CD14-positive monocyte (primary cell): ENCODE measurements around the gene CITED1. TPM values are rescaled to one million over a fixed set of nuclear protein-coding genes. Genes with fewer than 3 reads are reported as not detected.

ENCODE experiments used
- DNase-seq, 3 donors: peaks; one replicate each; pipeline ENCODE4 v3.0.0-alpha.2; 2011 to 2022
- H2AFZ ChIP-seq: 2 replicates; pipeline ENCODE4 v1.6.0; 2012; ENCODE audit warnings: mild to moderate bottlenecking, low read depth, low read length, inconsistent platforms; ENCODE audit not compliant: insufficient read depth, poor library complexity, severe bottlenecking
- H3K27ac ChIP-seq, 2 donors: 1 replicate in 1 of 2; 2 replicates in 1 of 2; pipeline ENCODE4 v1.5.1; 2012 to 2013; ENCODE audit warnings: low read length in 2 of 2, control low read depth in 1 of 2, inconsistent platforms in 1 of 2, low read depth in 1 of 2, mild to moderate bottlenecking in 1 of 2
- H3K27me3 ChIP-seq, 2 donors: one replicate each; pipeline versions ENCODE4 v1.6.0 to v1.6.1; 2011 to 2013; ENCODE audit warnings: low read length in 2 of 2; ENCODE audit not compliant: control insufficient read depth in 2 of 2, insufficient read depth in 2 of 2
- H3K36me3 ChIP-seq, 2 donors: replicated peaks in 1 of 2; 1 replicate in 1 of 2; 2 replicates in 1 of 2; pipeline versions ENCODE4 v1.5.1 to v1.6.1; 2012 to 2013; ENCODE audit warnings: low read length in 2 of 2, control low read depth in 1 of 2, inconsistent platforms in 1 of 2, mild to moderate bottlenecking in 1 of 2; ENCODE audit not compliant: insufficient read depth in 2 of 2, control insufficient read depth in 1 of 2
- H3K4me1 ChIP-seq, 2 donors: 1 replicate in 1 of 2; 2 replicates in 1 of 2; pipeline versions ENCODE4 v1.5.1 to v1.6.1; 2012 to 2013; ENCODE audit warnings: low read length in 2 of 2, control low read depth in 1 of 2, inconsistent platforms in 1 of 2, mild to moderate bottlenecking in 1 of 2, moderate library complexity in 1 of 2; ENCODE audit not compliant: insufficient read depth in 2 of 2, control insufficient read depth in 1 of 2
- H3K4me2 ChIP-seq: replicated peaks from 2 replicates; pipeline ENCODE3; 2012; ENCODE audit warnings: low read length, moderate library complexity, mild to moderate bottlenecking; ENCODE audit not compliant: poor library complexity, severe bottlenecking; ENCODE audit errors: extremely low read depth
- H3K4me3 ChIP-seq, 3 experiments: fragments of 200-600 bp in 1 of 3; sonication (generic) in 1 of 3; replicated peaks in 1 of 3; 1 replicate in 2 of 3; 2 replicates in 1 of 3; pipeline ENCODE4 v1.5.1; 2011 to 2013; ENCODE audit warnings: low read length in 3 of 3, mild to moderate bottlenecking in 3 of 3, control low read depth in 2 of 3, low read depth in 2 of 3, inconsistent platforms in 1 of 3, moderate library complexity in 1 of 3
- H3K79me2 ChIP-seq: 2 replicates; pipeline ENCODE4 v1.6.0; 2012; ENCODE audit warnings: mild to moderate bottlenecking, control low read depth, inconsistent platforms, low read length, moderate library complexity; ENCODE audit not compliant: insufficient read depth
- H3K9ac ChIP-seq: 2 replicates; pipeline ENCODE4 v1.6.0; 2017; ENCODE audit warnings: low read length, mild to moderate bottlenecking; ENCODE audit not compliant: insufficient read depth, poor library complexity, severe bottlenecking
- H3K9me3 ChIP-seq, 2 donors: replicated peaks in 1 of 2; 1 replicate in 1 of 2; 2 replicates in 1 of 2; pipeline versions ENCODE4 v1.5.1 to v1.6.1; 2012 to 2013; ENCODE audit warnings: low read length in 2 of 2, control low read depth in 1 of 2; ENCODE audit not compliant: control insufficient read depth in 1 of 2, insufficient read depth in 1 of 2
- H4K20me1 ChIP-seq: 2 replicates; pipeline ENCODE4 v1.6.0; 2012; ENCODE audit warnings: mild to moderate bottlenecking, low read length, control low read depth, moderate library complexity; ENCODE audit not compliant: insufficient read depth
- H3K27ac Mint-ChIP-seq, 7 donors: one replicate each; pipeline ENCODE4 v1.8.0; 2020; ENCODE audit warnings: mild to moderate bottlenecking in 7 of 7, mixed read lengths in 7 of 7, moderate library complexity in 6 of 7, inconsistent platforms in 2 of 7
- H3K27me3 Mint-ChIP-seq, 3 donors: one replicate each; pipeline ENCODE4 v1.8.0; 2021 to 2022; ENCODE audit warnings: low read depth in 3 of 3, mild to moderate bottlenecking in 3 of 3, mixed read lengths in 3 of 3, moderate library complexity in 3 of 3, inconsistent platforms in 1 of 3
- H3K36me3 Mint-ChIP-seq, 2 donors: one replicate each; pipeline ENCODE4 v1.8.0; 2020; ENCODE audit warnings: mixed read lengths in 2 of 2, inconsistent platforms in 1 of 2, mild to moderate bottlenecking in 1 of 2
- H3K4me1 Mint-ChIP-seq: one replicate; pipeline ENCODE4 v1.8.0; 2020; ENCODE audit warnings: mild to moderate bottlenecking, mixed read lengths
- H3K4me3 Mint-ChIP-seq, 2 donors: one replicate each; pipeline ENCODE4 v1.8.0; 2020; ENCODE audit warnings: mild to moderate bottlenecking in 2 of 2, mixed read lengths in 2 of 2, moderate library complexity in 1 of 2
- H3K9me3 Mint-ChIP-seq, 7 donors: one replicate each; pipeline ENCODE4 v1.8.0; 2020 to 2022; ENCODE audit warnings: mixed read lengths in 7 of 7, mild to moderate bottlenecking in 6 of 7, moderate library complexity in 6 of 7, inconsistent platforms in 2 of 7
- WGBS: methylation state at CpG from one replicate; pipeline ENCODE4 v1.1.5; 2013; ENCODE audit warnings: missing lambda C conversion rate; ENCODE audit not compliant: insufficient coverage; 5-methylcytosine and 5-hydroxymethylcytosine counted together
- intact Hi-C, 2 donors: fragments of 100-400 bp; cut with micrococcal nuclease; formaldehyde crosslinking; loops; one replicate each; pipeline versions ENCODE4 v1.15.0 to v1.15.1; 2023
- polyA plus RNA-seq, 3 donors: library from polyadenylated mRNA; depleted of rRNA in 1 of 3; unstranded in 2 of 3; stranded (reverse) in 1 of 3; fragments of 300-500 nt in 2 of 3; fragments of >200 nt in 1 of 3; fragmentation: Illumina TruSeq in 2 of 3; gene quantifications; 1 replicate in 2 of 3; 2 replicates in 1 of 3; pipeline ENCODE4 v1.2.3, GENCODE V29; 2012 to 2021
- TF ChIP-seq, protein P1 (sequence below): fragments of 200-600 bp; IDR thresholded peaks from one replicate; pipeline ENCODE4 v1.8.0; 2022; ENCODE audit warnings: antibody characterized with exemption, mild to moderate bottlenecking

CITED1 gene
- polyA plus RNA-seq, 3 donors = 0.36 TPM; not detected in 2

DNA sequence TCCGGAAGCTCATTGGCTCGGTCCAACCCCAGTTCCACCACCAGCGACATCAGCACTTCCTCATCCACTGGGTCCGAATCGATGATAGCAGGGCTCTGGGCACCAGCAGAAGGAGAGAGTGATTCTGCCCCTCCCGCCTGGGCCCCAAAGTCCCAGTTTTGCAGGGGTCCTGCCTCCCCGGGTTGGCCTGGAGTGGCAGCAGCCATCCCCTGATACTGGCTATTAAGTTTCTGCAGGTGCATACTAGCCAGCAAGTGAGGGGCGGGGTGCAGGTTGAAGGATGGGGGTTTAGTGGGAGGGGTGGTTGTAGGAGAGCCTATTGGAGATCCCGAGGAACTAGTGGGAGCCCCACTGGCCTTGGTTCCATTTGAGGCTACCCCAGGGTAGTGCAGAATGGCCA is 3.9 kb downstream of the CITED1 start:
- H3K27me3 ChIP-seq = peaks cover 41 to 54% of the 10 kb centered on the region in 2 donors
- peaks cover 1 to 5% of the 10 kb centered on the region in 2 donors for H3K36me3 Mint-ChIP-seq
- H3K4me1 ChIP-seq = peaks cover 15 to 16% of the 10 kb centered on the region in 2 donors
- peaks cover 0 to 13% (median 5%) of the 10 kb centered on the region in 7 donors for H3K9me3 Mint-ChIP-seq
- H3K4me1 Mint-ChIP-seq = peaks cover 18% of the 10 kb centered on the region
- no peak overlapping the region for H3K4me3 ChIP-seq
- H3K79me2 ChIP-seq = no peaks in the 10 kb centered on the region
- peaks cover 0 to 31% of the 10 kb centered on the region in 2 donors for H3K9me3 ChIP-seq
- no peak for DNase-seq
- H3K27ac Mint-ChIP-seq = no peak overlapping the region
- no peaks in the 10 kb centered on the region for H4K20me1 ChIP-seq
- H3K27me3 Mint-ChIP-seq = peaks cover 41 to 77% (median 70%) of the 10 kb centered on the region in 3 donors
- WGBS = 88% methylated on average over 5 of the region's 9 CpGs
- no peak overlapping the region for H3K4me3 Mint-ChIP-seq
- TF ChIP-seq, protein P1, sequence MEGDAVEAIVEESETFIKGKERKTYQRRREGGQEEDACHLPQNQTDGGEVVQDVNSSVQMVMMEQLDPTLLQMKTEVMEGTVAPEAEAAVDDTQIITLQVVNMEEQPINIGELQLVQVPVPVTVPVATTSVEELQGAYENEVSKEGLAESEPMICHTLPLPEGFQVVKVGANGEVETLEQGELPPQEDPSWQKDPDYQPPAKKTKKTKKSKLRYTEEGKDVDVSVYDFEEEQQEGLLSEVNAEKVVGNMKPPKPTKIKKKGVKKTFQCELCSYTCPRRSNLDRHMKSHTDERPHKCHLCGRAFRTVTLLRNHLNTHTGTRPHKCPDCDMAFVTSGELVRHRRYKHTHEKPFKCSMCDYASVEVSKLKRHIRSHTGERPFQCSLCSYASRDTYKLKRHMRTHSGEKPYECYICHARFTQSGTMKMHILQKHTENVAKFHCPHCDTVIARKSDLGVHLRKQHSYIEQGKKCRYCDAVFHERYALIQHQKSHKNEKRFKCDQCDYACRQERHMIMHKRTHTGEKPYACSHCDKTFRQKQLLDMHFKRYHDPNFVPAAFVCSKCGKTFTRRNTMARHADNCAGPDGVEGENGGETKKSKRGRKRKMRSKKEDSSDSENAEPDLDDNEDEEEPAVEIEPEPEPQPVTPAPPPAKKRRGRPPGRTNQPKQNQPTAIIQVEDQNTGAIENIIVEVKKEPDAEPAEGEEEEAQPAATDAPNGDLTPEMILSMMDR = no peak
- H3K27ac ChIP-seq = no peak overlapping the region
- no peak overlapping the region for H2AFZ ChIP-seq
- intact Hi-C loops = no loop called here
- no peak overlapping the region for H3K9ac ChIP-seq
- H3K4me2 ChIP-seq = no peak overlapping the region
- no peaks in the 10 kb centered on the region for H3K36me3 ChIP-seq

GRCh38 chrX:72299891-72300630 is 5.7 kb downstream of the CITED1 start:
- TF ChIP-seq, protein P1 = no peak
- Histone ChIP-seq H3K79me2 (no peaks in the 10 kb centered on the region), H3K4me2 (no peak overlapping the region), H3K27ac (no peak overlapping the region), H3K4me1 (peaks cover 6% of the 10 kb centered on the region in 2 donors), H3K36me3 (no peaks in the 10 kb centered on the region), H3K9me3 (peaks cover 0 to 22% of the 10 kb centered on the region in 2 donors), H3K27me3 (peaks cover 36 to 41% of the 10 kb centered on the region in 2 donors), H3K4me3 (no peak overlapping the region), H4K20me1 (no peaks in the 10 kb centered on the region), H2AFZ (no peak overlapping the region), H3K9ac (no peak overlapping the region)
- Mint-ChIP-seq H3K4me3 (no peak overlapping the region), H3K9me3 (peaks cover 0 to 3% (median 0%) of the 10 kb centered on the region in 7 donors), H3K27me3 (peaks cover 37 to 72% (median 60%) of the 10 kb centered on the region in 3 donors), H3K4me1 (peaks cover 9% of the 10 kb centered on the region), H3K27ac (no peak overlapping the region), H3K36me3 (peaks cover 0 to 5% of the 10 kb centered on the region in 2 donors)
- DNase-seq = no peak
- intact Hi-C loops = no loop called here
- WGBS = 100% methylated on average over 1 of the region's 4 CpGs
